Lung (tissue), 12 donors: ENCODE results near the gene GPX4. TPM values are rescaled to one million over a fixed set of nuclear protein-coding genes. Genes with fewer than 3 reads are reported as not detected.

ENCODE experiments used
- ATAC-seq: fragments of 200-7000 bp; cut with Tn5 transposase; one replicate; pipeline ENCODE4 v1.9.1; 2020; ENCODE audit warnings: moderate number of reproducible peaks; ENCODE audit not compliant: insufficient read depth, low FRiP score
- DNase-seq, 3 donors: peaks; one replicate each; pipeline ENCODE4 v3.0.0-alpha.2; 2013 to 2017
- H3K27ac ChIP-seq, 2 donors: one replicate each; pipeline ENCODE4 v1.5.1; 2013; ENCODE audit warnings: mild to moderate bottlenecking in 2 of 2, moderate library complexity in 2 of 2, control low read depth in 1 of 2, inconsistent platforms in 1 of 2, low read depth in 1 of 2, low read length in 1 of 2
- H3K27me3 ChIP-seq, 3 donors: one replicate each; pipeline ENCODE4 v1.5.1; 2013; ENCODE audit warnings: low read length in 2 of 3; ENCODE audit not compliant: control insufficient read depth in 3 of 3, insufficient read depth in 3 of 3
- H3K36me3 ChIP-seq, 4 donors: one replicate each; pipeline ENCODE4 v1.5.1; 2013; ENCODE audit warnings: low read length in 4 of 4, mild to moderate bottlenecking in 1 of 4, moderate library complexity in 1 of 4; ENCODE audit not compliant: control insufficient read depth in 4 of 4, insufficient read depth in 4 of 4
- H3K4me1 ChIP-seq, 5 donors: one replicate each; pipeline ENCODE4 v1.5.1; 2013; ENCODE audit warnings: low read length in 5 of 5, mild to moderate bottlenecking in 2 of 5, moderate library complexity in 1 of 5; ENCODE audit not compliant: control insufficient read depth in 5 of 5, insufficient read depth in 5 of 5
- H3K4me3 ChIP-seq: one replicate; pipeline ENCODE4 v1.5.1; 2013; ENCODE audit warnings: mild to moderate bottlenecking, control low read depth, moderate library complexity
- H3K9ac ChIP-seq, 2 donors: one replicate each; pipeline ENCODE4 v1.5.1; 2013; ENCODE audit warnings: low read length in 2 of 2, control low read depth in 1 of 2; ENCODE audit not compliant: insufficient read depth in 1 of 2
- H3K9me3 ChIP-seq, 4 donors: one replicate each; pipeline ENCODE4 v1.5.1; 2013; ENCODE audit warnings: low read length in 3 of 4, mild to moderate bottlenecking in 1 of 4, moderate library complexity in 1 of 4; ENCODE audit not compliant: control insufficient read depth in 4 of 4, insufficient read depth in 3 of 4
- CTCF ChIP-seq: IDR thresholded peaks from 2 replicates; pipeline ENCODE4 v1.5.1; 2012; ENCODE audit warnings: mild to moderate bottlenecking; ENCODE audit errors: control extremely low read depth, extremely low read depth
- WGBS, 2 donors: extraction: QIAGEN DNeasy Blood & Tissue Kit; methylation state at CpG; one replicate each; pipeline ENCODE4 v1.1.7; 2013; 5-methylcytosine and 5-hydroxymethylcytosine counted together
- polyA plus RNA-seq, 2 donors: library from polyadenylated mRNA; stranded (reverse); fragments of 200-250 nt; gene quantifications; one replicate each; pipeline ENCODE4 v1.2.1, GENCODE V29; 2013
- total RNA-seq, 2 donors: library from RNA; depleted of rRNA in 1 of 2; stranded (reverse); fragments of >200 nt in 1 of 2; gene quantifications; one replicate each; pipeline ENCODE4 v1.2.1, GENCODE V29; 2014 to 2021
- donor health status: control.
- donor health status: control.
- donor health status: Bipolar disorder and iron deficiency.
- donor health status: healthy.
- donor health status: DM: yes; HTN: yes; CAD: no.

GPX4 gene
- total and polyA plus RNA-seq, 4 donors = 91.6 to 1,031 (median 466) TPM

- ATAC-seq (no peak), DNase-seq (no peak)
- no peaks in the 10 kb centered on the region for H3K27me3 ChIP-seq
- H3K4me1 ChIP-seq = peaks cover 0 to 35% (median 11%) of the 10 kb centered on the region in 5 donors
- H3K36me3 ChIP-seq = peaks cover 0 to 33% (median 0%) of the 10 kb centered on the region in 4 donors
- peak overlapping the region in 1 of 2 donors; percentile 97 for H3K27ac ChIP-seq
- WGBS, 2 donors = 82 to 92% methylated on average over 11 of the region's 11 CpGs
- no peak overlapping the region for H3K4me3 ChIP-seq
- no peak overlapping the region for H3K9ac ChIP-seq
- H3K9me3 ChIP-seq = no peaks in the 10 kb centered on the region
- TF ChIP-seq CTCF = no peak
Observed at GRCh38 chr19:1134431-1134830, 30.6 kb downstream of the GPX4 start.

GRCh38 chr19:1135454-1135853 lies 31.7 kb downstream of the GPX4 start:
- WGBS, 2 donors = 74 to 85% methylated on average over 17 of the region's 17 CpGs
- ATAC-seq = no peak
- peak overlapping the region in 1 of 2 donors; percentile 74 for H3K27ac ChIP-seq
- no peak overlapping the region for H3K4me3 ChIP-seq
- no peaks in the 10 kb centered on the region for H3K9me3 ChIP-seq
- H3K27me3 ChIP-seq = no peaks in the 10 kb centered on the region
- peaks cover 0 to 29% (median 11%) of the 10 kb centered on the region in 5 donors for H3K4me1 ChIP-seq
- peaks cover 0 to 30% (median 0%) of the 10 kb centered on the region in 4 donors for H3K36me3 ChIP-seq
- DNase-seq = no peak
- no peak overlapping the region for H3K9ac ChIP-seq
- TF ChIP-seq CTCF = no peak

- no peak overlapping the region for H3K9ac ChIP-seq
- no peak overlapping the region for H3K4me3 ChIP-seq
- TF ChIP-seq CTCF = no peak
- peaks cover 0 to 36% (median 0%) of the 10 kb centered on the region in 4 donors for H3K36me3 ChIP-seq
- no peak for ATAC-seq
- H3K9me3 ChIP-seq = no peaks in the 10 kb centered on the region
- peaks cover 0 to 29% (median 9%) of the 10 kb centered on the region in 5 donors for H3K4me1 ChIP-seq
- no peak for DNase-seq
- 45 to 46% methylated on average over 11 to 12 of the region's 12 CpGs for WGBS, 2 donors
- peak overlapping the region in 1 of 2 donors; percentile 74 for H3K27ac ChIP-seq
- no peaks in the 10 kb centered on the region for H3K27me3 ChIP-seq
Observed at GRCh38 chr19:1136201-1136600, 32.4 kb downstream of the GPX4 start.
